Measurements from ENCODE around the gene CXXC5.

Gene CXXC5

GRCh38 chr5:139667001-139667729, 19.0 kb downstream of the CXXC5 start:
- no peak for DNase-seq

DNA sequence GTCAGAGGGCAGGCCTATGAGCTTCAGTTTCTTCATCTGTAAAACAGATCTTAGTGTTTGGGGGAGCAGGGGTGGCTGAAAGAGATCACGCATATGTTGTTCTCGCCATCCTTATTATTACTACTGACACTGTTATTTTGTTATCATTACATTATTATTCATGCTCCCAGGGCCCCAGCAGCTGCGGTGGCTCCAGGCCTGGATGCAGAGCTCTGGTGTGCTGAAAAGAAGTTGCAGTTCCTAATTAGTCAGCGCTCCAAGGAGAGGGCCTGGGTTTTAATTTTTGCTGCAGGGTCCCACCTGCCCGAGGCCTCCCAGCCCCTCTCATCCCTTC, 19.5 kb downstream of the CXXC5 start:
- no peak for DNase-seq

- DNase-seq, result peak; percentile 52
Measured at GRCh38 chr5:139668064-139668880, 20.1 kb downstream of the CXXC5 start.

DNA sequence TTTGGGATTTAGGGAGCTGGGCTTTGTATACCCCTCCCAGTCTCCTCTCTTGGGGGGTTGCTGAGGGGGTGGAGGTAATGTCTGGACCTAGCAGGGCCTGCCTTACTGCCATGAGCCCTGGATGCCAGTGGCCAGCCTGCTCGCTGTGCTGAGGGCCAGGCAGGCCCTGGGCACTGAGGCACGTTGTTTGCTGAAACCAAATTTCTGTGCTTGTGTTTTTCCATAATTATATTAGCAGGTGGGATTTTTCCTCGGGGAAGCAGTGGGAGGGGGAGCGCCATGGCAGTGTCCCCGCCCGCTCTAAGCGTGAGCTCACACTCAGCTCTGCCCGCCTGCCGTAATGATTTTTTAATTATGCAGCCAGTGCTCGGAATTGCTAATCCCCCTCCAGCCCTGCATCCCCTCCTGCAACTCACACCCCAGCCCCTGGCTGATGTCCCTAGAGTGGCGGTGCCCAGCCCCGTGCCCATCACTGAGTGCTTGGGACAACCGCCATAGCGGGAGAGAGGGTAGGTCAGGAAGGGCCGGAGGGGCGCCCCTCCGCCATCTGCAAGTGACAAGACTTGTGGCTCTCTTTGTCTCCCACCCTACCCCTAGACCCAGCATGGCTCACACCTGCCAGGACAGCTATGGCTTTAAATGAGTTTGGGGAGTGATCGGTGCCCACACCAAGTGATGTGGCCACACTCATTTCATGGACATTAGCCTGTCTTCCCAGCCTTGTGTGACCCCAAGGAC, 20.9 kb downstream of the CXXC5 start:
- no peak for DNase-seq

GRCh38 chr5:139669662-139670368, 21.7 kb downstream of the CXXC5 start:
- peak; percentile 27 for DNase-seq

DNA sequence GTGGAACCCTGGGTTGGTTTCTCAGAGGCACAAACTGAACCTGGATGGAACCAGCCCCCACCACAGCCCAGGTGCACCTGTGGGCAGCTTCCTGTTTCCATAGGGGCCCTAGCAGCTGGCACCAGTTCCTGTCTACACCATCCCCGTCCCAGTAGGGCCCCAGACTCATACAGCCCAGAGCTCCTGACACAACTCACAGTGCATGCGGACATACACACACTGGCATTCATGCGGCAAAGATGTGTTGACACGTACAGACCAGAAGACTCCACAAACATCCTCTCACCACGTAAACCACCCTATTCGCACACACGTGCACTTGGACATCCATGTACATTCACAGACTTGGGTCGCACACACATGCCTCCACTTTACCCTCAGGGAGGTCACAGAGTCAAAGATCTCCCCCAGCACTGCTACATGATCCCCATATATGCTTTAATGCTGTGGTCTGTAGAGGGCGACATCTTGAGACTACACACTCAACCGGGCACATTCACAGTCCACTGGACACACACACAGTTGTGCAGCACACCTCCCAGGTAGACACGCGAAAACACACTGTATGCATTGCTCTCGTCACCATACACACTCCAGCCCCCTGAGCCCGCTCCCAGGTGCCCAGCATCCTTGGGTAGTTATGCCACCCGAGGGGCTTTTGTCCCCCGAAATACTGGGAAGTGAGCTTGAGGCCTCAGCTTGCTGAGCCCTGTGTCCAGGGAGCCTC, 22.4 kb downstream of the CXXC5 start:
- DNase-seq, result peak; percentile 40

DNA sequence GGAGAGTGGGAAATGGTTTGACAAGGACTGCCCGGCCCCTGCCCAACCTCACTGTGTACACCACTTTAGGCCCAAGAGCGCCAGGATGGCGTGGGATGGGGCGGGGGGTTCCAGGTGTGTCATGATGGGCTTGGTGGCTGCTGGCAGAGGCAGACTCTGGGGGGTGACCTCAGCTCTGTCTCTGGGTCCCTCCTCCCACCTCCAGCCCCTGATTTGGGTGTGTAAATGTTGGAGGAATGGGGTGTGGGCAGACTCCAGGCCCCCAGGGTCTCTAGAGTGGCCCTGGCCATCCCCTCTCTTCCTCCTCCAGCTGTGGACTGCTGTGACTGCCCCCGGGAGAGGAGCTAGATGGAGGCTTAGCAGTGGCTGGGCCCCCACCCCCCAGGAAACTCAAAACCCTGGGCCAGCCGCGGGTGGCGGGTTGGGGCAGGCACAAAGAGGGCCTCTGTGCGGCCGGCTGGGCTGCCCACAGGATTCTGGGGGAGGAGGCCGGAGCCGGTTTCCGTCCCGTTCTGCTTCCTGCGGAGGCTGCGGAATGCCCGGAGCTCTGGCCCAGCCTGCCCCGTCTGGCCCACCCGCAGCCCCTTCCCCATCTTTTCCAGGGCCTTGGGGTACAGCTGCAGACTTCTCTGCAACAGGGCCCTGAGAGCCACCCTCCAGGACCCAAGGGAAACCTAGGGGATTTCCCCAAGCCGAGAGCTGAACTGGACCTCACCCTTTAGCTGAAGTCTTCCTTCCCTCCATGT, 23.1 kb downstream of the CXXC5 start:
- DNase-seq, result no peak

- DNase-seq, result no peak
Measured at GRCh38 chr5:139675213-139675612, 27.1 kb downstream of the CXXC5 start.

GRCh38 chr5:139675825-139676224, 27.7 kb downstream of the CXXC5 start:
- no peak for DNase-seq

- no peak for DNase-seq
Measured at GRCh38 chr5:139676406-139676805, 28.3 kb downstream of the CXXC5 start.

DNA sequence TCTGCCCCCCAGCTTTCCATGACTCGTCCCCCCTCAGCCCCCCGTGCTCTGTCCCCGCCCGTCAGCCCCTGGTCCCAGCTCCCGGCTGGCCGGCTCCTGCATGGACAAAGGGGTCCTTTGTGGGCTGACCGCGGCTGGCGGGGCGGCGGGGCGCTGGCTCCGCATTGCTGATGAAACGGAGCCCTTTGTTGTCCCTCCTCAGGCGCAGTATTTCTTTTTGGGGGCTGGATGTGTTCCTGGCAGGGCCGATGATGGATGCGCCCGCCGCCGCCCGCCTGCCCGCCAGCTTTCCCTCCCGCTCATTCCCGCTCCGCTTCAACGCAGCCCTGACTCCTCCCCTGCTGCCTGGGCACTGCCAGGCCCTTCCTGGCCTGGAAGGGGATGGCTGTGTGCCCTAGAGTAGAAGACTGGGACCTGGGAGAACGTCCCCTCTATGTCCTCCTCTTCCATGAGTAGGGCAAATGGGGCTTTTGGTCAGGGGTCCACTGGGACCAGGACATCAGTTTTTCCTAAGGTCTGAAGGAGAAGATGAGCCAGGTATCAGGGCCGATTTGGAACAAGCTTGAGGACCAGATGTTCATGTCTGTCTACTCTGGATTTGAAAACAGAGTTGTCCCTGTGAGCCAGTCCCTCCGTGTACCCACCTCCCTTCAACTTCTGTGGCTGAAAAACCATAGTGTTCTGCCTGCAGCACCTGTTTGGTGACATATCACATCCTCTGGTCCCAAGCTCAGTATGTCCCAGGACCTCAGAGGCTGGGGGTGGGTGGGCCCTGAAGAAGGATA, 29.0 kb downstream of the CXXC5 start:
- no peak for DNase-seq

- no peak for DNase-seq
Measured at GRCh38 chr5:139677736-139678613, 29.8 kb downstream of the CXXC5 start.

DNA sequence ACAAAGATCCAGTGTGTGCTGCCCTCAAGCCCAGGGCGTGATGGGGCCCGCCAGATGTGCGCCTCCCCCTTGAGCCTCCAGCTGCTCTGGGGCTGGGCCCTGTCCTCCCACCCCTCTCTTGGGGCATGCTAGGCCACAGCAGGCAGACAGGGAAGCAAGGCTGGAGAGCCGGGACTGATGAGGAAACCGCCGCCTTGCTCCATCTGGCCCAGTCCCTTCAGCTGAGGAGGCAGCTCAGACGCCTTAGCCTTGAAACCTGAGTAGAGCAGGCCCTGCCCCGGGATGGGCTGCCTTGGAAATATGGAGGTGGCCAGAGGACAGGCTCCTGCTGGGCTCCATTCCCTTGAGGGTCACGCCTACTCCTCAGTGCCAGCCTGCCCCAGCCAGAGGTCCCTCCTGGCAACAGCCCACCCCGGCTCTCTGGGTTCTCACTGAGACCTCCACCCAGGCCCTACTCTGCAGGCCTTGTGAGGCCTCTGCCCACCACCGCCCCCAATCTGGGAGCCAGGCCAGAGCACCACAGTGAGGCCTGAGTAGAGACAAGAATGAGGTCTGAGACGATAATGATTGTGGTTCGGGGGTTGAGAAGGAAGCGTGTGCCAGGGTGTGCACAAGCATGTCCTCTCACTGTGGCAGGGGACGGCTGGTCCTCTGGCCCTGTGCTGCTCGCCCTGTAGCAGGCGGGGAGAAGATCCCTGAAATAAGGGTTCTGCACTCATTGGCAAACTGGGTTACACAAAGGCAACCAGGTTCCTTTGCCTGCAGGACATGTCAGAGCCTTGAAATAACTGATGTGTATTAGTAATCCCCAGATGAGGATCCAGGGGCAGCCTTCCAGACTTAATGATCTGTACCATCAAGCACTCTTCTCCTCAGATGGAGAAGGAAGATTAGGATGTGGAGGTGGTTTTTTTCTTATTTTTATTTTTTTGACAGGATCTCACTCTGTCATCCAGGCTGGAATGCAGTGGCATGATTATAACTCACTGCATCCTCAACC, 30.9 kb downstream of the CXXC5 start:
- no peak for DNase-seq

DNA sequence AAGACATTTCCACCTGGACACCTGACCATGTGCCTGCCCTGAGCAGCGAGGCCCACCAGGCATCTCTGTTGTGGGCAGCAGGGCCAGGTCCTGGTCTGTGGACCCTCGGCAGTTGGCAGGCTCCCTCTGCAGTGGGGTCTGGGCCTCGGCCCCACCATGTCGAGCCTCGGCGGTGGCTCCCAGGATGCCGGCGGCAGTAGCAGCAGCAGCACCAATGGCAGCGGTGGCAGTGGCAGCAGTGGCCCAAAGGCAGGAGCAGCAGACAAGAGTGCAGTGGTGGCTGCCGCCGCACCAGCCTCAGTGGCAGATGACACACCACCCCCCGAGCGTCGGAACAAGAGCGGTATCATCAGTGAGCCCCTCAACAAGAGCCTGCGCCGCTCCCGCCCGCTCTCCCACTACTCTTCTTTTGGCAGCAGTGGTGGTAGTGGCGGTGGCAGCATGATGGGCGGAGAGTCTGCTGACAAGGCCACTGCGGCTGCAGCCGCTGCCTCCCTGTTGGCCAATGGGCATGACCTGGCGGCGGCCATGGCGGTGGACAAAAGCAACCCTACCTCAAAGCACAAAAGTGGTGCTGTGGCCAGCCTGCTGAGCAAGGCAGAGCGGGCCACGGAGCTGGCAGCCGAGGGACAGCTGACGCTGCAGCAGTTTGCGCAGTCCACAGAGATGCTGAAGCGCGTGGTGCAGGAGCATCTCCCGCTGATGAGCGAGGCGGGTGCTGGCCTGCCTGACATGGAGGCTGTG, 32.4 kb downstream of the CXXC5 start:
- no peak for DNase-seq

GRCh38 chr5:139681112-139681458, 32.9 kb downstream of the CXXC5 start:
- no peak for DNase-seq

- no peak for DNase-seq
Measured at GRCh38 chr5:139681466-139681865, 33.3 kb downstream of the CXXC5 start.

GRCh38 chr5:139682016-139682975, 34.1 kb downstream of the CXXC5 start:
- DNase-seq, result no peak

Data from stimulated activated CD4-positive, alpha-beta T cell treated with anti-CD3 and anti-CD28 coated beads, Interleukin-15, amount 100 ng/mL, for 24 hours (primary cell).